Gastrocnemius medialis (tissue), 4 donors: Measurements from ENCODE around the gene CDK14.

Source experiments
- CTCF ChIP-seq, 5 experiments: fragments of 450-650 bp in 3 of 5; fragments of 200-600 bp in 2 of 5; sonication (generic) in 2 of 5; IDR thresholded peaks in 4 of 5; conservative IDR thresholded peaks in 1 of 5; 1 replicate in 4 of 5; 2 replicates in 1 of 5; pipeline ENCODE4 v1.5.1; 2016 to 2019; ENCODE audit warnings: antibody characterized with exemption in 5 of 5, mild to moderate bottlenecking in 3 of 5, moderate library complexity in 3 of 5
- POLR2A ChIP-seq, 2 donors: fragments of 450-650 bp; IDR thresholded peaks; one replicate each; pipeline ENCODE4 v1.6.1; 2017; ENCODE audit warnings: antibody characterized with exemption in 2 of 2, mild to moderate bottlenecking in 2 of 2, moderate library complexity in 2 of 2

GRCh38 chr7:90758933-90759562 lies 162.9 kb downstream of the CDK14 start:
- TF ChIP-seq CTCF (IDR thresholded peaks at IDR 0.05 in 4 of 5, conservative IDR thresholded peaks at IDR 0.05 in 1 of 5) (no peak), POLR2A (IDR thresholded peaks at IDR 0.05) (no peak)
